C1 segment of cervical spinal cord (tissue), 14 donors: ENCODE data around the gene PML.
"Not testable (repeated sequence)": the region's sequence is repeated elsewhere in the genome, so short reads cannot be mapped to it uniquely, and the experiment has no call there.

ENCODE experiments used
- DNase-seq, 14 donors: peaks; one replicate each; lab custom pipeline; 2025; lab: John Stamatoyannopoulos, UW

Gene PML

GRCh38 chr15:74037171-74038117 is 42.9 kb downstream of the PML start:
- no peak for DNase-seq

GRCh38 chr15:74038707-74039655 is 44.5 kb downstream of the PML start:
- DNase-seq = no peak

- DNase-seq = no peak
Measured at GRCh38 chr15:74039656-74040010, 45.1 kb downstream of the PML start.

- no peak for DNase-seq
Measured at GRCh38 chr15:74040109-74040850, 45.8 kb downstream of the PML start.

- DNase-seq = no peak
Measured at GRCh38 chr15:74041311-74041756, 46.8 kb downstream of the PML start.

GRCh38 chr15:74041777-74042435 is 47.4 kb downstream of the PML start:
- DNase-seq = no peak

GRCh38 chr15:74042603-74043424 is 48.3 kb downstream of the PML start:
- peak in 1 of 14 donors; percentile 52 for DNase-seq

- DNase-seq = no peak
Measured at GRCh38 chr15:74043425-74044266, 49.1 kb downstream of the PML start.

GRCh38 chr15:74044267-74045110 is 50.0 kb downstream of the PML start:
- no peak for DNase-seq

GRCh38 chr15:74045184-74045583 is 50.7 kb downstream of the PML start:
- no peak for DNase-seq

- DNase-seq = no peak
Measured at GRCh38 chr15:74045636-74046274, 51.2 kb downstream of the PML start.

GRCh38 chr15:74046275-74046674 is 51.8 kb downstream of the PML start:
- DNase-seq = no peak

GRCh38 chr15:74050127-74050526 is 55.6 kb downstream of the PML start:
- no peak for DNase-seq

GRCh38 chr15:74050556-74051234 is 56.2 kb downstream of the PML start:
- DNase-seq = no peak

- not testable (repeated sequence) for DNase-seq
Measured at GRCh38 chr15:74052271-74053260, 58.0 kb downstream of the PML start.

- no peak for DNase-seq
Measured at GRCh38 chr15:74053517-74053916, 59.0 kb downstream of the PML start.
